GM23248 (cell line): ENCODE data around the gene FADS3.

Experiments
- EZH2 ChIP-seq: fragments of 200-600 bp; sonication (generic); IDR thresholded peaks from 2 replicates; pipeline ENCODE4 v1.6.1; 2018; ENCODE audit warnings: antibody characterized with exemption, mild to moderate bottlenecking; ENCODE audit not compliant: insufficient read depth, poor library complexity, severe bottlenecking
- EZH2phosphoT487 ChIP-seq: fragments of 200-600 bp; sonication (generic); IDR thresholded peaks from 2 replicates; pipeline ENCODE4 v1.6.1; 2018; ENCODE audit warnings: antibody characterized with exemption, moderate library complexity, mild to moderate bottlenecking, low read depth; ENCODE audit not compliant: insufficient read depth

- TF ChIP-seq EZH2 = no peak
- no peak for TF ChIP-seq EZH2phosphoT487
Measured at GRCh38 chr11:61912530-61912898, 21.2 kb upstream of the FADS3 start.
